GM10266 (cell line): ENCODE results near the gene GPHB5.

Experiments used
- DNase-seq: peaks from one replicate; pipeline ENCODE4 v3.0.0; 2012; ENCODE audit errors: extremely low spot score
- CTCF ChIP-seq: IDR thresholded peaks from 2 replicates; pipeline ENCODE4 v1.5.1; 2012; ENCODE audit warnings: mild to moderate bottlenecking, low read depth; ENCODE audit not compliant: control insufficient read depth, insufficient read depth; ENCODE audit errors: missing control alignments

GPHB5 gene

GRCh38 chr14:63343878-63344277, 25.1 kb upstream of the GPHB5 start:
- no peak for DNase-seq
- TF ChIP-seq CTCF = no peak

GRCh38 chr14:63342371-63342770, 23.6 kb upstream of the GPHB5 start:
- no peak for TF ChIP-seq CTCF

GRCh38 chr14:63328787-63329737, 10.3 kb upstream of the GPHB5 start:
- no peak for TF ChIP-seq CTCF
- DNase-seq = no peak

More at GRCh38 chr14:63342371-63342770, 23.6 kb upstream of the GPHB5 start:
- no peak for DNase-seq

GRCh38 chr14:63326840-63327239, 8.1 kb upstream of the GPHB5 start:
- DNase-seq = no peak
- no peak for TF ChIP-seq CTCF

GRCh38 chr14:63322897-63323573, 4.3 kb upstream of the GPHB5 start:
- DNase-seq = no peak
- TF ChIP-seq CTCF = no peak

DNA sequence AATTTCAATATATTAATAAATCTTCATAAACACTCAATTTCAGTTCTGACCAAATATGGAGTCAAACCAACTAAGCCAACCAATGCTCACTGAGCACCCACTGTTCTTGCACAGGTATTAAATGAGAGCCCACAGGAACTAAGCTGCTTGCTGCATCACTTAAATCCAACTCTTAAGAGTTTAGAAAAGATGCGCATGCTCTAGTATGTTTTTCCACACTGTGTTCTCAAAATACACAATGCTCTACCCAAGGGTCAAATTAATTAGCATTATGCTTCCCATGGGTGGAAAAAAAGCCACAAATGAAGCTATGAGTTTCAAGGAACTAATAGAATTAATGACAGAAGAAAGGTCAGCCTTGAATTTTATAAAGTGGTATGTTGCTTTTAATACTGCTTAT, 3.7 kb upstream of the GPHB5 start:
- TF ChIP-seq CTCF = no peak
- DNase-seq = no peak
